ENCODE measurements around the gene RTBDN.
"Not testable (repeated sequence)": the region's sequence is repeated elsewhere in the genome, so short reads cannot be mapped to it uniquely, and the experiment has no call there.

RTBDN gene

DNA sequence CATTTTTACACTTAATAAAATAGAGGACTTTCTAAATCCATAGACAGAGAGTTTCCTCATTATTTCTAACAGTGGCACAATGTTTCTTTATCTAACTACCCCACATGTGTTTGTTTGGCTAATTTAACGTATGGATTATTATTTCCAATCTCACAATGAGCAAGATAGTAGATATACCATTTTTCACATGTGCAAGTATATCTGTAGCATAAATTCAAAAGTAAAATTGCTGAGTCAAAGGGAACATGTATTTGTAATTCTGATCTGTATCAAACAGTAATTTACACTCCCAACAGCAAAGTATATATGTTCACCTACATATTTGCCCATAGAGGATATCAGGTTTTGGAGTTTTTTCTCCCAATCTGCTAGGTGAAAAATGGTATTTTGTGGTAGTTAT is 22.3 kb upstream of the RTBDN start:
- DNase-seq = no peak

DNA sequence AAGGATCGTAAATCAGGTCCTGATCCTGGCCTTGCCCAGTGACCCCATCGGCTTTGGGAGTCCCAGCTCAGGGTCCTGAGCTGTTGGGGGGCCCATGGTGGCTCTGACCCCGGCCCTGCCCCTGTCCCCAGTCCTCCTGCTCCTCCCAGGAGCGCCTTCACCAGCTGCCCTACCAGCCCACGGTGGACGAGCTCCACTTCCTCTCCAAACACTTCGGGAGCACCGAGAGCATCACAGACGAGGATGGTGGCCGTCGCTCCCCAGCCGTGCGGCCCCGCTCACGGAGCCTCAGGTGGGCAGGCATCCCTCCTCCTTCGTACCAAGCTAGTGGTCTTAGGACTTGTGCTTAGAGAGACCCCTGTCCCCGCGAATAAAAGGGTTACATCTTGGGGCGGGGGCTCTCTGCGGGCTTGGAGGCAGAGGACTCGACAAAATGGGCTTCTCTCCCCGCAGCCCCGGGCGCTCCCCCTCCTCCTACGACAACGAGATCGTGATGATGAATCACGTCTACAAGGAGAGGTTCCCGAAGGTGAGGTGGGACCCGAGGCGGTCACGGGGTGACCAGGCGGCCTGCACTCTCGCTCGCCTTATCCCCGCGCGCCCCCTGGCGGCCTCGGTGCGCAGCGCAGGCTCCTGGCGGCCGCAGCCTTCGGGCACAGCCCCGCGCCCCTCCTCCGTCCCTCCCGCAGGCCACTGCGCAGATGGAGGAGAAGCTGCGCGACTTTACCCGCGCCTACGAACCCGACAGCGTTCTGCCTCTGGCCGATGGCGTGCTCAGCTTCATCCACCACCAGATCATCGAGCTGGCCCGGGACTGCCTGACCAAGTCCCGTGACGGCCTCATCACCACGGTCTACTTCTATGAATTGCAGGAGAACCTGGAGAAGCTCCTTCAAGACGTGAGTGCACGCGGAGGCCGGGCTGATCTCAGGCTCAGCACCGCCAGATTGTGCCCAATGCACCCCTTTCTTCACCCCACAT is 13.1 kb upstream of the RTBDN start:
- peak; percentile 87 to 92 (median 90) for DNase-seq

DNA sequence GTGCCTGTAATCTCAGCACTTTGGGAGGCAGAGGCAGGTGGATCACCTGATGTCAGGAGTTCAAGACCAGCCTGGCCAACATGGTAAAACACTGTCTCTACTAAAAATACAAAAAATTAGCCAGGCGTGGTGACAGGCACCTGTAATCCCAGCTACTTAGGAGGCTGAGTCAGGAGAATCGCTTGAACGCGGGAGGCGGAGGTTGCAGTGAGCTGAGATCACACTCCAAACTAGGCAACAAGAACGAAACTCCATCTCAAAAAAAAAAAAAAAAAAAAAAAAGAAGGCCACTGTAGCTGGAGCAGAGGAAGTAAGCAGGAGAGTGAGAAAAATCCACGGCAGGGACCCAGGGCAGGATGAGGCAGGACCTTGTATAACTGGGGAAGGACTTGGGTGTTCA is 12.2 kb upstream of the RTBDN start:
- DNase-seq = not testable (repeated sequence)

DNA sequence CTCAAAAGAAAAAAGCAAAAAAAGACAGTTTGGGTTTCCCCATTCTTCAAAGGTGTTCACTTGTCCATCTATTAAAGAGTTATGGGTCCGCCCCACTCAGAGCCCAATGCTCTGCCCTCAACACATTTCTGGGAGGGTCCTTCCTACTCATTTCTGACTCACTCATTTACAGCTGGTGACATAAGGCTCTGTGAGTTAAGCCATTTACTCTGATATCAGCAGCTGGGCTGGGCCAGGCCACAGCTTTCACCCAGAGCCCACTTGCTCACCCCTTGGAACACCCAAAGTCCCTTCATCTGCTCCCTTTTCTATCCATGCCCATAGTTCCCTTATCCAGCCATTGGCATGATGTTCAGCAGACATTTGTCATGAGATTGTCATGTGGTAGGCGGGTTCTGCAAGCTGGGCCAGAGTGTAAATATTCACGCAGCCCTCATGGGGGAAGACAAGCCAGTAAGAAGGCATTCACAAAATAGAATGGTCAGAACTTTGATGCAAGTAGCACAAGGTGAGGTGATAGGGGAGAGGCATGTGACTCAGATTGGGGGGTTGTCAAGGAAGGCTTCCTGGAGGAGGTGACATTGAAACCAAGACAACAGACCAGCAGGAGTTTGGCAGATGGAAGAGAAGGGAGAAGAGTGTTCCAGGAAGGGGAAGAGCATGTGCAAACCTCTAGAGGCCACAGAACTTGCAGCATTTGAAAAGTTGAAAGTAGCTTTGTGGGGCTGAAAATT is 9.8 kb upstream of the RTBDN start:
- peak; percentile 49 to 79 (median 61) for DNase-seq

- no peak for DNase-seq
Observed at GRCh38 chr19:12843328-12843727, 8.9 kb upstream of the RTBDN start.

GRCh38 chr19:12842511-12842910 is 8.1 kb upstream of the RTBDN start:
- no peak for DNase-seq

DNA sequence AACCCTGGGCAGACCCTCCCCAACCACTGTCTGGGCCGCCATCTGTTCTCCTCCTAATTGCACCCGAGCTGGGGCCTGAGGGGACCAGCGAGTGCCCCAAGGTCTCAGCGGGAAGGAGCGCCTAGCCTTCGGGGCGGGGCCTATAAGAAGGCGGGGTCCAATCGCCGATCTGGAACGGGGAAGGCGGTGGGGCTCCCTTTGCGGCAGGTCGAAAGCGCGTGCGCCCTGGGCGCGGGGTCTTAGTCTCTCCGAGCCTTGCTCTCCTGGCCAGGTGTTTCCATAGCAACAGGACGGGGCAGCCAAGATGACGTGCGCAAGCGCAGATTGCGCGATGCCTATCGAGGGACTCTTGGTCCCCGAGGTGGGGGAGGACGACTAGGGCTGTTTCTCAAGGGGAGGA is 6.7 kb upstream of the RTBDN start:
- DNase-seq = peak in 1 of 3 donors; percentile 42

- DNase-seq = peak; percentile 57 to 83 (median 65)
Observed at GRCh38 chr19:12840091-12841079, 6.0 kb upstream of the RTBDN start.

- peak in 1 of 3 donors; percentile 18 for DNase-seq
Observed at GRCh38 chr19:12838886-12839756, 4.7 kb upstream of the RTBDN start.

GRCh38 chr19:12838182-12838885 is 4.0 kb upstream of the RTBDN start, which contains the start of gene MAST1:
MAST1 (plus strand) TSS chr19:12838515; CDS start chr19:12838573, 58 bp downstream.
- peak; percentile 58 to 89 (median 66) for DNase-seq

- DNase-seq = peak in 1 of 3 donors; percentile 12
Observed at GRCh38 chr19:12837225-12837624, 2.8 kb upstream of the RTBDN start.

GRCh38 chr19:12836529-12836863 is 2.1 kb upstream of the RTBDN start:
- DNase-seq = no peak

- DNase-seq = peak; percentile 25 to 67 (median 47)
Observed at GRCh38 chr19:12834976-12835757, 788 bp upstream of the RTBDN start.

DNA sequence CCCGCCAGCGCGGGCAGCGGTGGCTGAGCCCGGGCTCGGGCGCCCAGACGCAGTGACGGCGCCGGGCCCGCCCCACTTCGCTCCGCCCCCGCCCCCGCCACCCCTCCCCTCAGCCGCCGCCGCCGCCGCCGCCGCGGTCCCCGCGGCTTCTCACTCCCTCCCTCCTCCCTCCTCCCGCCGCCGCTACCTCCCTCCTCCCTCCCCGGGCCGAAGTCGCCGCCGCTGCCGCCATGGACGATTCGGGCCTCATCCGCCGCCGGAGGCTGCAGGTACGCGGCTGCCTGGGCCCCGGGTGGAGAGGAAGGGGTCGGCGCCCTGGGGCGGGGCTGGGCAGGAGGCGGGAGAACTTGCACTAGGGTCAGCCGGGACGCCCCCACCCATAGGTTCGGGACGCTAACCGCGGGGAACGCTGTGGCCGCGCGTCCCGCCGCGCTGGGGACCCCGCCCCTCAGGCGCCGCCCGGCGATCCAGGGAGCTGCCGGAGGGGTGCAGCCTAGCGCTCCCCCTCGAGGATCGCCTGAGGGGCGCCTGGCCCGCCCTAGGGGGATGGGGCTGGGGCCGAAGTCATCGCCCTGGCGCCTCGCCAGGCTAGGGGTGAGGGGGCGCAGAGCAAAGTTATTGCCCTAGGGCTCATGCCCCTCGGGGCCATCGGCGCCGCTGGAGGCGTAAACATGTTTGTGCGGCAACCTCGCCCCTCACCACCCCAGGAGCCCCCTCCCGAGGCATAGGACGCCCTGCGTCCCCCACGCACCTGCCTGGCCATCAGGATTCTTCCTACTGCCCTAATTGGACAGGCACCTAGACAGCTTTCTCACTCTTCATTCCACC is 427 bp downstream of the RTBDN start:
- DNase-seq = peak; percentile 18 to 69 (median 50)

GRCh38 chr19:12833418-12833737 is 1.0 kb downstream of the RTBDN start:
- no peak for DNase-seq

DNA sequence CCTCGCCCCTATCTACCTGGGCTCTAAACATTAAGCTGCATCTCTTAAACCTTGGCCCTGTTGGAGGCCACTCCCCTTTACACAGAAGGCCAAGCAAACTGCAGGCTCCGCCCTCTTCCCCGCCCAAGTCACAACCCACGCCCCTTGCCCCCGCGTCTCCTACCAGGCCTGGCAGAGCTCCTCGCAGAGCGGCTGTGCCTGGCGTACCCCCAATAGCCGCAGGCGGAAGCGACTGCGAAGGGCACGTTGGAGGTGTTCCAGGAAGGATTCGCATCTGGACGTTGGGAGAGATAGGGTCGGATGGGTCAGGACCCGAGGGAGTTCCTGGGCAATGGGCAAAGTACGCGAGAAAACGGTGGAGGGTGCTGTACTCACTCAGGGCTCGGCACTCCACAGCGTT is 5.9 kb downstream of the RTBDN start:
- DNase-seq = peak in 2 of 3 donors; percentile 31 to 56

GRCh38 chr19:12825254-12826131 is 8.9 kb downstream of the RTBDN start:
- peak; percentile 52 to 68 (median 62) for DNase-seq

- peak in 2 of 3 donors; percentile 45 to 51 for DNase-seq
Observed at GRCh38 chr19:12821761-12822160, 12.6 kb downstream of the RTBDN start.

Measured in suppressor macrophage treated with lipopolysaccharide for 1 hour (primary cell).